HL-60/S4 treated with phorbol 12-myristate 13-acetate at 8.2 ng/mL for 4 days and 3 days (cell line): ENCODE results near the gene ASAP3.

ENCODE experiments used
- in situ Hi-C: fragments of 300-500 bp; cut with MboI; formaldehyde crosslinking; loops from 2 replicates; pipeline ENCODE4 v1.15.0; 2022; ENCODE audit warnings: low sequenced_read_pairs

Gene ASAP3

DNA sequence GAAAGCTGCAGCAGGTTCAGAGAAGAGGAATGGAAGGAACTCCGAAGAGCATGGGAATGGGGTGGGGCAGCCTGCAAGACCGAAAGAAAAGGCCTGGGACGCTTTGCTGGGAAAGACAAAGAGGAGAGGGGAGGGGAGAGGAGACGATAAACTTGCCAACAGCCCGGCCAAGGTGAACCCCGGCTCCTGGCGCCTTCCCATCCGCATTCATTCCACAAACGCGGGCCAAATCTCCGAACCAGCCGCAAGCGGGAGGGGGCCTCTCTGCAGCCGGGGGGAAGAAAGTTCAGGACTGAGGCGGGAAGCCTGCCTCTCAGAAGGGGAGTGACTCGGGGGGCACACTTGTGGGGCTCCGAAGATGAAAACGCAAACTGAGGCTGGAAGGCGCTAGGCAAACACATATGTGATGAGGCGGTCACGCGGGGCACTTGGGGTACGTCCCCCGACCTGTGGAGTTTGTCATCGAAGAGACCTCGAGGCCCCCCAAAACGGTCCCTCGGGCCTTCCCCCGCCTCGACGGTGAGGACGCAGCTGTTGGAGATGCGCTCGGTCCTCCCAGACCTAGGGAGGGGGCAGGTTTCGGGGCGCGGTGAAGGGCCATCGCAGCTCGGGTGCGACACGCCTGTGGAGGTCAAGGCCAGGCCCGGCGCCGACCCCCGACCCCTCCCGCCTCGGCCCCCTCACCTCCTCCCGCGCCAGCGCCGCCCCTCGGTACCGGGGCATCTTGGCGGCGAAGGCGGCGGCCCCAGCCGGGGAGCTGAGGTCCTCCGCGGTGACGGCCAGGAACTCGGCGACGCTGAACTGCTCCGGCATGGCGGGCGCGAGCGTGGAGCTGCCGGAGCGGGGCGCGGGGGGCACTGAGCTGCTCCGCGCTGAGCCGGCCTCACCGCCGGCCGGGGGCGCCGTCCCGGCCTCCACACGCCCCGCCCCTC is at the start of gene ASAP3:
ASAP3 (minus strand) TSS at position 859 of the 932 bp plus-strand sequence; CDS start at position 813, 46 bp downstream.
- in situ Hi-C loops: no loop called here

DNA sequence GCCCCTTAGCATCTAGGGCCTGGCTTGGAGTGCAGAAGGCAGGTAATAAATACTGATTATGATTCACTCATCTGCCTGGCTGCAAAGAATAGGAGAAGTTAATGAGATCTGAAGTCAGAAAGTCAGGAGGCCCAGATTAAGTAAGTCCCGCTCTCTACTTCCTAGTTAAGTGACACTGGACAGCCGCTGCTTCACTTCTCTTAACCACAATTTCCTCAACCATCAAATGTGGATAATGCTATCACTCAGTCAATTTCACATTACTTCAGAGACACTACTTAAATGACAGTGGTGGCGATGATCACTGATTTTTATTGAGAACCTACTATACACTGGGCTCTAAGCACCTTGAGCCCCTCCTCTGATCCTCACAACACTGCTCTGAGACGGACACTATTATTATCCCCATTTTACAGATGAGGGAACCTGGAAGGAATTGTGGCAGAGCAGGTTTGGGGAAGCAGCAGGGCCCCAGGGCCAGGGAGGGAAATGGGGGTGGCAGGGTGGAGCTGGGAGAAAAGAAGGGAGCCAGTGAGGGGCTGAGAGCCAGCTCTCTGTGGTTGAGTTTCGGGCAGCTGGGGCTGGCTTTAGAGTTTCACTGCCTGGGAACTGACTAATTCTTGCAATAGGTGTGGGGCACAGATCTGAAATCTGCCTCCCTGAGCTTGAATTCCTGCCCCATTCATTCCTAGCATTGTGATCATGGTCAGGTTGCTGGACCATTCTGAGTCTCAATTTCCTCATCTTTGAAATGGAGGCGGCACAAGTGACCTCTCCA is 49.5 kb upstream of the ASAP3 start:
- in situ Hi-C loops: no loop called here

DNA sequence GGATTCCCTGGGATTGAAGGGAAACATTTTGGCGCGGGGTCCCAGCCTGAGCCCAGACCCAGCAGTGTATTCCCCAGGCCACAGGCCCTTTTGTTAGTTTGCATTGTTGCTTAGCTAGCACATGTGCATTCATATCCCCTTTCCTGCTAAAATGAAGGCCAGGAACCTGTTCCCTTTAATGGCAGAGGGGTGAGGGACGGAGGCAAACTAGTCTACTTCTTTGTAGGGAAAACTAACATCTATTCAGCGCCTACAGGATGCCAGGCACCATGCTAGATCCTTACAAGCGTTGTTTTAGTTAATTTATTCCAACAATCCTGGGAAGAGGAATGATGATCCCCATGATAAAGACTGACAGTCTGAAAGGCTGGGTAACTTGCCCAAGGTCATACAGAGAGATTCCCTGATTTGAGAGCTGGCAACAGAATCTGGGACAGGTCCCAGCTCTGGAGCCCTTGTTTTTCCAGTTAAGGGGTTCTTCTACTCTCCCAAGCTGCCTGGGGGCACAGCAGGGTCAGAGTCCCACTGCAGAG is 47.6 kb upstream of the ASAP3 start:
- in situ Hi-C loops: no loop called here

DNA sequence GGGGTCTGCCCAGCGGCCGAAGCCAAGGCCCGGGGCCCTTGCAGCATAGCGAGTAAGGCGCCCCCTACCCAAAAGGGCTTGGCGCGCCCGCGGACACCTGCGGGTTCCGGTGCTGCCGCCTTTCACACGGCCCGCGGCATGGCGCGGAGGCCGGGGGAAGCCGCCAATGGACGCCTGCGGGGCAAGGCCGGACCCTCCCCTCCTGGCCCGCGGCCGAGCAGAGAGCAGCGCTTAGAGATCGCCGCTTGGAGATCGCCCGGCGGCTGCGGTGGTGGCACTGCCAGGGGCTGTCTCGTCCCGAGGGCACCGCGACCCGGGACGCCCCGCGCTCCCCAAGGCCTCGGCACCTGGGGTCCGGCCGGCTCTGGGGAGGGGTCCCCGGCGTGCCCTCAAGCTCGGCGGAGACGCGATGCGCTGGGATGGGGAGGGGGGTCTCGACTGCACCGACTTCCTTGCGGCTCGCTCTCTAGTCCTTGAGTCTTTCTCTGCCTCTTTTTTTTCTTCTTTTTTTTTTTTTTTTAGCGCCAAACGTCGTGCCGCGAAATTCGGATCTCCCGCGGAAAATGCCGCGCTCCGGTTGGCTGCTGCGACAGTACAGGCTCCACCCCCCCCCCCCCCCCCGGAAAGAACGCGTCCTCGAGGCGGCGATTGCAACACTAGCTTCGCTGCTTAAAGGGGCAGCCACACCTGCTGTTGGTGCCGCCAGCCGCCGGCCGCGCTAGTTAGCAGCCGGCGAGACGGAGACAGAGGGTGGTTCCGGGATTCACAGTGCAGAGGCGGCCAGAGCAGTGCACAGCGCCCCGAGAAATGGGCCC is 47.0 kb upstream of the ASAP3 start, which contains the start of gene E2F2:
E2F2 (minus strand) TSS at position 487 of the 815 bp plus-strand sequence; CDS start at position 47, 440 bp downstream.
- in situ Hi-C loops: no loop called here

DNA sequence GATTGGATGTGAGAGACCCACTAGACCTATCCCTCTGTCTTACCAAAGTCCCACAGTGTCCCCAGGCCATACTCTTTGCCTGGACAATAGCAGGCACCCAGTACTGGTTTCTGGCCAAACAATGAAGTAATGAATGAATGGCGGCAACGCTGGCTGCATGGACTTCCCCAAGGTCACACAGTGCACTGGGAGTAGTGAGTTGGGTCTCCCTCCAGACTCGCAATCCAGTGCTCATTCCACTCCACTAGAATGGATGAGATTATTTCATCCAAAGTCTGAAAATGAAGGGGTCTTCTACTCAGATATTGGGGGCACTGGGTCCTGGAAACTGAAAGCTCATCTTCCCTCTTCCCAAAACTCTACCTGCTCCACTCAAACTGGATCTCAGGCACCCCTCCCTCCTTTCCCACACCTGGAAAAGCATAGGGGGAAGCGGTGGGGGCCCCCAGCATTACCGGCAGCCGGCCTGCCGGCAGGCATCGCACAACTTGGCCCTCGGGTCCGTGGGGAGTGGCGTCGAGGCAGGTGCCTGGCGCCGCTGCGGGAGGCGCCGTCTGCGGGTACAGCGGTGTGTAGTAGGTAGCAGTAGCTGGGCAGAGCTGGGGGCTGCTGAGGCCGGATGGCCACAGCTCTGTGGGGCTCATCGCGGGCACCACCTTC is 46.2 kb upstream of the ASAP3 start:
- in situ Hi-C loops: no loop called here

DNA sequence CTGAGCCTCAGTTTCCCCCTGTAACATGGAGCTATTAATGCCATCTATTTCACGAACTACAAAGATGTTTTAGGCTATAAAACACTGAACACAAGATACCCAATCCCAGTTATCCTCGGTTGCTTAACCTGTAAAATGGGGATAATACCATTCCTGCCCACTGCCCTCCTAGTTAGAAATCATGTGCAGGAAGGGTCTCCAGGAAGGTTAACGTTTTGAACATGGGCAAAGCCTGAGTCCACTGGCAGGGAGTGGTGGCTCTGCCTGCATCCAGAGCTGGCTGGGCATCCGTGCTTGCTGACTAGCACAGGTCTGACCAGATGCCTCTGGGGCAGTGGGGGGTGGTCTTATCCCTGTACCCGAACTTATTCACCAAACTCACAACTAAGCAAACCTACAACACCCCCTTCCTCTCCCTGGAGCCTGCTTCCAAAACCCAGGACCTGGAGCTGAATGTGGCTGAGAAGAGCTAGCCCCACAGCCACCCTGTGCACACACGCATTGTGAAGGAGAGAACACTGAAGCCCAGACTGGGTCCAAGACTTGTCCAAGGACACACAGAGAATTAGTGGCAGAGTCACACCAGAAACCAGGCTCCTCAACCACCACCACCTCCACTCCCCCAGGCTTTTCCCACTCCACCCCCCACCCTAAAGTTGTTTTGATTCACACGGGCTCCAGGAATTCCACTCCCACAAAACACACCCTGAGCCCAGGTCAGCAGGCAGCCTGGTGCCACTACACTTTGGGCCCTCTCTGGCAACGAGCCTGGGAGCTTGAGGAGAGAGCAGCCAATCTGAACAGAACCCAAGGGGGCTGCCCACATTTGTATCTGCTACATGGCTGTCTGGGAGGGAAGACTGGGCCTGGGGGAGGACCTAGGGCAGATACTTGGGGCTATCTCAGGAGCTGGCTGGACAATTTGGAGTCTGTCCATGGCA is 45.4 kb upstream of the ASAP3 start:
- in situ Hi-C loops: no loop called here

DNA sequence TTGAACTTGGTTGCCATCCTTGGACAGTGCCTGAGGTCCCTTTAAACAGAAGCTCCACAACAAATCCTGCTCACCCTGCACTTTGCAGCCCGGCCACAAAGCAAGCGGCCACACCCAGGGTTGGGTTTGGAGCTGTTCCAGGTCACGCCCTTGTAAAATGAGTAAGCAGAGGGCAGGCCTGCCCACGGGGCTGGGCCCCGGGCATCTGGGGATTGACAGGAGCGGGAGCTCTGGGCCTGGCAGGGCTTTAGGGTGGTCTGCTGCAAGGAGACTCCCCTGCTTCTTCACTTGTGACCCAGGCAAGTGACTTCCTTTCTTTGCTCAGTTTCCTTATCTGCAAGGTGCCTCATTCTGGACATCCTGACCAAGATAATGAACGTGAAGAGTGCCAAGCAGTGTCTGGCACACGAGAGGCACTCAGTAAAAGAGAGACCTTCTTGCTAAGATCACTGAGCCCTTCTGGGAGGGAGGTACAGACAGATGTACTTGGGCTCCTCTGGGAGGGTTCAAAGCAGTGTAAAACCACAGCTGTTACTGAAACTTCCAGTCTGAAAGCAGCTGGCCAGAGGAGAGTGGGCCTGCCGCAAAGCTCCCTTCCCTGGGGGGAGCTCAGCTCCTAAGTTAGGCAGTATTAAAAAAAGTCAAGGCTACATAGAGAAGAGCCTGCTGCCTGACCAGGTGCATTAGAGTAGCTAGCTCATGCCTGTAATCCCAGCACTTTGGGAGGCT is 44.4 kb upstream of the ASAP3 start:
- in situ Hi-C loops: no loop called here

DNA sequence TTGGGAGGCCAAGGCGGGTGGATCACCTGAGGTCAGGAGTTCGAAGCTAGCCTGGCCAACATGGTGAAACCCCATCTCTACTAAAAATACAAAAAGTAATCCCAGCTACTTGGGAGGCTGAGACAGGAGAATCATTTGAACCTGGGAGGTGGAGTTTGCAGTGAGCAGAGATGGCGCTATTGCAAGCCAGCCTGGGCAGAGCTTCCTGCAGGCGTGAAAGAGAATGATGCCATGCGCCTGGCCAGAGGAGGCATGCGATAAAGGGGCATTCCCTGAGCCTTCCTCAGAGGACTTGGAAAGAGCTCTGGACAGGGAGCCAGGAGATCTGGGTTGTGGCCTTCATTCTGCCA is 43.9 kb upstream of the ASAP3 start:
- in situ Hi-C loops: no loop called here

DNA sequence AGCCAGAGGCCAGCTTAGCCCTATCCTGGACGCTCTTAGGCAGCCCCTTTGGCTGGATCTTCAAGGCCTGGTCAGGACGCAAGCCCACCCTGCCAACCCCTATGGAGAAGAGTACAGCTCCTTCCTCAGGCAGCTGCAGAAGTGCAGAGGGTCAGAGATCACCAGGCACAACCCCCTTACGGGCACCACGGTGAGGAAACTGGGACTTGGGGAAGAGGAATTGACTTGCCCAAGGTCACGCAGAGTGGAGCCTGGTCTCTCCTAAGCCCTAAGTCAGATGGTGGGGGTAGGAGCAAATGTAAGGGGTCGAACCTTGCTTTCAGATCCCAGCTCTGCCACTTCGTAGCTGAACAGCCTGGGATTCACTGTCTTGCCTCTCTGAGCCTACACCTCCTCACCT is 43.4 kb upstream of the ASAP3 start:
- in situ Hi-C loops: no loop called here

DNA sequence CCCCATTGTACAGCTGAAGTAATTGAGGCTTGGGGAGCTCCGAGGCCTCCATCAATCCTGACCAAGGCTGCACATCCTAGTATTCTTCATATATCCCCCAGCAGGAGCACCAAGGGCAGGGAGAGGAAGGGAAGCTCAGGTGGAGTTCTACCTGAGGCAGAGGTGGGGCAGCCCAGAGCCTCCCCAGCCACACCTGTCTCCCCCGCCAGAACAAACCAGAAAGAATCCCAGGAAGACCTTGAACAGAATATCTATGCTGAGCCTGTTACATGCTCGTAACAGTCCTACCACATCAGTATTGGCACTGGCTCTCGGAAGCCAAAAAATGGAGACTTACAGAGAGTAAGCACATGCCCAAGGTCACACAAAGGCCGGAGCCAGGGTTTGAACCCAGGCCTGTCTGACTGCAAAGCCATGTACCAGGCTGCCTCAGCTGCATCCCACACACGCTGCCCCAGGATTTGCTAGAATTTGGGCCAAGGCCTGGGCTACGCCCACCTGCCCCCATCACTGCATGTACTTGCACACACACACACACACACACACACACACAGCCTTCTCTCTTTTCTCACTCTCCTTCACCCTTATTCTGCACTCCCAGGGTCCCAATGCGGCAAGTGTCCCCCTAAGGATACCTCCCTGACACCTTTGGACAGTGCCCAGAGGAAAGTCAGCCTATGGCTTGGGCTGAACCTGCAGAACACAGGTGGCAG is 42.5 kb upstream of the ASAP3 start:
- in situ Hi-C loops: no loop called here

DNA sequence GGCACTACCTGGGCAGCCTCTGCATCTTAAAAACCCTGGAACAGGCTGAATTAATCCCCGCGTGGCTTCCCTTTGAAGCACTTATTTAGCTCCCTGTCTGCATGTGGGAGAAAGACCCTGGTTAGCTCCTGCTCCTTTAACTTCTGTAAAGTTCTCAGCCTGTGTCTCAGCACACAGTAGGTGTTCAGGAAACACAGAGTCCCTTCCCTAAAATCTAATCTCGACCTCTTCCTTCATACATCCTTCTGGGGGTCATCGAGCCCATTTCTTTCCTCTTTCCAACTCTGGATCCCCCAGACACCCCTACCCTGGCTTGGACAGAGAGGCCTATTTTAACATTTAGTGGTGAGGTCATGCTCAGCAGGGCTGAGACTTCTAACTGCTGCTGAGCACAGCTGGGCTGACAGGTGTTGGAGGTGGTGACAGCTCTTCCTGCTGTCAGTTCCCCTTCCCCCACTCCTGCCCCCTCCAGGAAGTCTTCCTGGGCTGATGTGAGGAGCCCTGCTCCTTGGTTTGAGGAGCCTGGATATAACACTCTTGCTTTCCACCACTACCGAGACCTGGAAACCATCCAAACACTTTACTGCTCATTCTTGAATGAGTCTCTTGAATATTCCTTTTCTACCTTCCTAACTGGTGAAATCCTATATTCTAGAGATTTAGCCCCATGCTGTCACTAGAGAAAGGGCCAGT is 41.7 kb upstream of the ASAP3 start:
- in situ Hi-C loops: no loop called here

DNA sequence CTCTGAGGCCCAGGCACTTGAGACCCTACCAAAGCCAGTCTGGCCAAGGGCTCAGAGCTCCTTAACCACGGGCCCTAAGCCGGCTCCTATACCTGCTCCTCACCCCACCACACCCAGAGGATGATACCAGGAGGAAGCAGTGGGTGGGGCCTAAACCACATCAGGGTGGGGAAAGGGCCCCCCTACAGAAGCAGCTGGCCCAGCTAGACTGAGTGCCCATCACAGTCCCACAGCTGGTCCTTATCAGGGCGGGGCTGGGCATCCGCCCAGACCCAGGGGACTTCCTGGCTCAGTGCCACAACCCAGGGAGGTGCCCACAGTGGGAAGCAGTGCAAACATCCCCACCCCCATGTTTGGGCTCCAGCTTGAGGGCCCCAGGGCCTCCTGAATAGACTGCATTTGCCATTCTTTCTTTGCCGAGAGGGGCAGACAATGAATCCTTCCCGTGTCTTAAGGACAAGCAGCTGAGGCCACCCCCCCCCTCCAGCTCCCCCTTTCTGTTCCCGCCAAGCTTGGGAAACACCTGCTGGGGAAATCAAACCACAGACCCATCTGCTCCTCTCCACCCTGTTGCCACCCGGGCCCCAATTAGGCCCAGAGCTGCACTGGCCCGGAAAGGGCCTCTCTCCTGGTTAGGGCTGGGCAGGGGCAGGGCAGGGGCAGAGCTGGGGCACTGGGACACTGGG is 40.9 kb upstream of the ASAP3 start:
- in situ Hi-C loops: no loop called here

DNA sequence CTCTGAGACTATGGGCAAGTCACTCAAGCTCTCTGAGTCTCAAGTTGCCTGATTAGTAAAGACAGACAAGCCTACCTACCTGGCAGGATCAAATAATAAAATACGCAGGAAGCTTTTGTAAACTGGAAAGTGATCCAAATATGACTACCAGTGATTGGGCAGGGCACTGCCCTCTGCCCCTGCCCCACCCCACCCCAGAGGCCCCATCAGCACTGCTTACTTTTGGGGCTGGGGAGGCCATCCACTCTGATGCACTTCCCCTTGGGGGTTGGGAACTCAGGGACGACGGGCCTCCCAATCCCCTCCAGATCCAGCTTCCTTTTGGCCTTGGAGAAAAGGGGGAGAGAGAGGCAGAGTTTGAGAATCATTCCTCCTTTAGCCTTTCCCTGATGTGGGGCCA is 40.2 kb upstream of the ASAP3 start:
- in situ Hi-C loops: no loop called here

DNA sequence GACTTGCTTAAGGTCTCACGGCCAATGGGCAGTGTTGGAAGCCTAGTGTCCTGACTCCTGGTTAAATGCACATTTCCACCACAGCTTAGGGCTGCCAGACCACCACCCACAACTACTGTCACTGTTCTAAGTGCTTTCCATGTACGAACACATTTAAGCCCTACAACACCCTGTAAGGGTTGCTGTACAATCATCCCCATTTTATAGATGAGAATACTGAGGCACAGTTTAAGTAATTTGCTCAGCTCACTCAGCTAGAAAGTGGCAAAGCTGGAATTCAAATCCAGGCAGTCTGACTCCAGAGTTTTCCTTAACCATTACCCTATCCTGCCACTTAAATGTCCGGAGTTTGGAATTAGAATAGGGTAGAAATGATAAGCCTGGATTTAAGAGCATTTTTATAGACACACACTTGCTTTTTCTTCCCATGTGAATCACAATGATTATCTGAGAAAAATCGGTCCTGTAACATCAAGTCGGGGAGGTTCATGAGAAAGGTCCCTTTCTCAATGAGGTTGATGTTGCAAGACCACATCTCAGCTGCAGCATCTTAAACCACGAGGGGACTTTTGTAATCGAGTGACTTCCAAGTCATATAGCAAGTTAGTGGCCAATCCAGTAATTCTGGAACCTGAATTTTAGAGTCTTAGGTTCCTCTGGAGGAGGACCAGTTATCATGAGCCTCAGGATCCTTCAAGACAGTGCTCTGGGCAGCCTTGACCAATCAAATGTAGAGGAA is 38.4 kb upstream of the ASAP3 start:
- in situ Hi-C loops: no loop called here

DNA sequence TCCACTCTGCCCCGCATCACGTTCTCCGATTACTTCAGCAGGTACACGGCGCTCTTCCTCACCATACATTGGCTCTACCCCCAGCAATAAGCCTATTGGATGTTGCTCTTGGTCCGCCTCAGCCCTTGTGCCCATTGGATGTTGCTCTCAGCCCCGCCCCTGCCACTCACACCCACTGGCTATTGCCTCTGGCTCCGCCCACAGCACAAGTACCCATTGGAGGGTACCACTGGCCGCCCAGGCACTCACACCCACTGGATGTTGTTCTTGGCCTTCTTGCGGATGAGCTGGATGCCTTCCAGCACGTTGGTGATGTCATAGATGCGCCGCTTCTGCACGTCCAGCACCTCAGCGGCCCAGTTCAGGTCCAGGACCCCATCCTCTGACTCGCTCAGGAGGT is 37.6 kb upstream of the ASAP3 start:
- in situ Hi-C loops: no loop called here

DNA sequence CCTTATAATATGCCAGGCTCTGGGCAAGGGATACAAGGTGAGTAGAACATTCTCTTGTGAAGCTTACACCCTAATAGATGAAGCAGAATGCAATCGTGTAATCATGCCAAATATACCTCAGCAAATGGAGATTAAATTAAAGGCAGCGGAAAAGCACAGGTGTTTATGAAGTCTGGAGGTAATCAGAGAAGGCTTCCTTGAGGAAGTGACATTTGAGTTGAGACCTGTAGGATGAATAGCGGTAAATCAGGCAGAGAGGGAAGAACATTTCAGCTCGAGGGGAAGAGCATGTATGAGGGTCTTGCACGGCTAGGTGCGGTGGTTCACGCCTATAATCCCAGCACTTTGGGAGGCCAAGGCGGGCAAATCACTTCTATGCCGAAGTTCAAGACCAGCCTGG is 33.6 kb upstream of the ASAP3 start:
- in situ Hi-C loops: no loop called here
